OCI-LY1 (cell line): ENCODE measurements around the gene PJVK.

Experiments used
- H2AFZ ChIP-seq: fragments of 200-600 bp; sonication (generic), shearing (Covaris generic); 2 replicates; pipeline ENCODE4 v1.6.0; 2014; ENCODE audit warnings: antibody characterized with exemption, mild to moderate bottlenecking, low read length
- H3F3A ChIP-seq: fragments of 200-600 bp; sonication (generic), shearing (Covaris generic); 2 replicates; pipeline ENCODE4 v1.6.0; 2014; ENCODE audit warnings: mild to moderate bottlenecking, antibody characterized with exemption, low read length, moderate library complexity; ENCODE audit not compliant: insufficient read depth
- H3K27ac ChIP-seq: fragments of 200-600 bp; sonication (generic); 2 replicates; pipeline ENCODE4 v1.5.1; 2014; ENCODE audit warnings: low read length, mixed run types, mild to moderate bottlenecking, low read depth; ENCODE audit not compliant: poor library complexity, severe bottlenecking
- H3K27me3 ChIP-seq: fragments of 200-600 bp; sonication (generic); 2 replicates; pipeline ENCODE4 v1.6.0; 2014; ENCODE audit warnings: antibody characterized with exemption, mild to moderate bottlenecking, low read length, moderate library complexity; ENCODE audit not compliant: insufficient read depth
- H3K36me3 ChIP-seq: fragments of 200-600 bp; sonication (generic); 2 replicates; pipeline ENCODE4 v1.6.1; 2014; ENCODE audit warnings: mild to moderate bottlenecking, antibody characterized with exemption, low read length, moderate library complexity, mixed read lengths; ENCODE audit not compliant: insufficient read depth
- H3K4me1 ChIP-seq: fragments of 200-600 bp; sonication (generic); 2 replicates; pipeline ENCODE4 v1.5.1; 2014; ENCODE audit warnings: mild to moderate bottlenecking, low read length, moderate library complexity; ENCODE audit not compliant: insufficient read depth, severe bottlenecking
- H3K4me2 ChIP-seq: fragments of 200-600 bp; sonication (generic), shearing (Covaris generic); 2 replicates; pipeline ENCODE4 v1.6.1; 2014; ENCODE audit warnings: low read length
- H3K4me3 ChIP-seq: fragments of 200-600 bp; sonication (generic); 2 replicates; pipeline ENCODE4 v1.5.1; 2014; ENCODE audit warnings: low read length, low read depth, mild to moderate bottlenecking, mixed read lengths; ENCODE audit not compliant: poor library complexity, severe bottlenecking
- H3K79me2 ChIP-seq: fragments of 200-600 bp; shearing (Covaris generic); 2 replicates; pipeline ENCODE4 v1.6.1; 2016; ENCODE audit warnings: mixed run types, low read length, mixed read lengths; ENCODE audit not compliant: insufficient read depth
- H3K9ac ChIP-seq: fragments of 200-600 bp; sonication (generic), shearing (Covaris generic); 2 replicates; pipeline ENCODE4 v1.6.1; 2014; ENCODE audit warnings: mild to moderate bottlenecking, low read length, mixed read lengths
- H3K9me2 ChIP-seq: fragments of 200-600 bp; sonication (generic), shearing (Covaris generic); 2 replicates; pipeline ENCODE4 v1.6.1; 2014; ENCODE audit warnings: low read depth, mild to moderate bottlenecking, low read length, mixed read lengths
- H3K9me3 ChIP-seq: fragments of 200-600 bp; shearing (Covaris generic); 2 replicates; pipeline ENCODE4 v1.6.1; 2014; ENCODE audit warnings: low read length, mixed read lengths
- H4K20me1 ChIP-seq: fragments of 200-600 bp; sonication (generic), shearing (Covaris generic); 2 replicates; pipeline ENCODE4 v1.6.0; 2016; ENCODE audit warnings: mild to moderate bottlenecking, low read length; ENCODE audit not compliant: insufficient read depth
- CTCF ChIP-seq: fragments of 200-600 bp; sonication (generic), shearing (Covaris generic); IDR thresholded peaks from 2 replicates; pipeline ENCODE4 v1.5.1; 2017; ENCODE audit warnings: mild to moderate bottlenecking, antibody characterized with exemption, low read length, moderate library complexity, mixed read lengths
- EZH2 ChIP-seq: fragments of 200-600 bp; sonication (generic), shearing (Covaris generic); IDR thresholded peaks from 2 replicates; pipeline ENCODE4 v1.8.0; 2017; ENCODE audit warnings: borderline replicate concordance, mixed run types, mild to moderate bottlenecking, antibody characterized with exemption, low read length, moderate library complexity, mixed read lengths

The PJVK gene

DNA sequence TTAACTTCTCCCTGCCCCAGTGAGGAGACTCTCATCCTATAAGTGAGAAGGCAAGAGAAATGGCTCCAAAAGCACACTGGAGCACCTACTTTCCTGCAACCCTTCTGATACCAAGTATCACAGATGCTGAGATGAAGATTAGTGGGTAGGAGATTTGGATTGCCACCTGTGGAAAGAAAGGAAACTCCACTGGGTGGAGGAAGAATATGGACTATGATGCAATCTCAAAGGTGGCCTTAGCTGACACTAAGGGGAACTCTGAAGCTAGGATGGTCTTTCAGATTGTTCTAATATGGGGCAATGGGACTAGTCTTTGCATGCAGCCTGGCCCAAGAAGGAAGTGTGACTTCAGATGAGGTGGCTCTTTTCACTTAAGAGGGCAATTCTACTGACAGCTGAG is 21.8 kb upstream of the PJVK start:
- no peak overlapping the region for H3K9ac ChIP-seq
- no peak overlapping the region for H3K4me2 ChIP-seq
- H3K36me3 ChIP-seq: peaks cover 78% of the 10 kb centered on the region
- H2AFZ ChIP-seq: no peak overlapping the region
- H3K27ac ChIP-seq: no peak overlapping the region
- H3F3A ChIP-seq: no peaks in the 10 kb centered on the region
- no peak overlapping the region for H3K4me3 ChIP-seq
- H4K20me1 ChIP-seq: no peaks in the 10 kb centered on the region
- TF ChIP-seq EZH2 (no peak), CTCF (no peak)
- H3K9me2 ChIP-seq: no peaks in the 10 kb centered on the region
- no peaks in the 10 kb centered on the region for H3K79me2 ChIP-seq
- H3K27me3 ChIP-seq: no peaks in the 10 kb centered on the region
- no peaks in the 10 kb centered on the region for H3K4me1 ChIP-seq
- peaks cover 7% of the 10 kb centered on the region; the same call in 1 of the 2 replicates for H3K9me3 ChIP-seq

- peaks cover 94% of the 10 kb centered on the region for H3K36me3 ChIP-seq
- no peak for TF ChIP-seq EZH2
- TF ChIP-seq CTCF: no peak
These were observed 14.5 kb upstream of the PJVK start for GRCh38 chr2:178436662-178437061.

DNA sequence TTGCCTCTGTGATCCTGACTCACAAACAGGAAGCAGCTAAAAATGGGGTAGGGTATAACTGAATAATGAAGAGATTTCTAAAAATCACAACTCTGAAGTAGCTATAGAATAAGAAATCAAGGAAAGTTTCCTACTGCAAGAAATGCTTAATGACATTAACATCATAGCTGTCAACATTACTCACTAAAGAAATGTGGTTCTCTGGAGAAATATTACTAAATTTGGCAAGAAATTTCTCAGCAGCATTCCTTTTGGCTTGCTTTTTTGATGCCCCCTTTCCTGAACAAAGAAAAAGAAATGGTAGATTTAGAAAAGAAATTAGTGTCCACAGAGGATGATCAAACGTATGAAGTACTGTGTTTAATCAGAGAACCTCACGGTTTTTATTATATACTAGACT is 9.8 kb upstream of the PJVK start:
- no peak for TF ChIP-seq EZH2
- Histone ChIP-seq H3K27ac (no peak overlapping the region), H3K4me3 (no peak overlapping the region), H3K27me3 (no peaks in the 10 kb centered on the region), H3K9me2 (no peaks in the 10 kb centered on the region), H2AFZ (no peak overlapping the region), H3K79me2 (no peaks in the 10 kb centered on the region), H4K20me1 (no peaks in the 10 kb centered on the region), H3K4me2 (no peak overlapping the region), H3K4me1 (no peaks in the 10 kb centered on the region), H3K9ac (no peak overlapping the region), H3K9me3 (no peaks in the 10 kb centered on the region), H3K36me3 (peaks cover 93% of the 10 kb centered on the region), H3F3A (no peaks in the 10 kb centered on the region)

More at GRCh38 chr2:178436662-178437061, 14.5 kb upstream of the PJVK start:
- H3K9me3 ChIP-seq: no peaks in the 10 kb centered on the region
- H3K27ac ChIP-seq: no peak overlapping the region
- H2AFZ ChIP-seq: no peak overlapping the region
- no peaks in the 10 kb centered on the region for H3K27me3 ChIP-seq
- no peaks in the 10 kb centered on the region for H3K79me2 ChIP-seq
- no peak overlapping the region for H3K4me2 ChIP-seq
- no peaks in the 10 kb centered on the region for H4K20me1 ChIP-seq
- no peaks in the 10 kb centered on the region for H3K9me2 ChIP-seq
- H3K4me3 ChIP-seq: no peak overlapping the region
- no peak overlapping the region for H3K9ac ChIP-seq
- no peaks in the 10 kb centered on the region for H3F3A ChIP-seq
- H3K4me1 ChIP-seq: no peaks in the 10 kb centered on the region

GRCh38 chr2:178448968-178449661 is 2.1 kb upstream of the PJVK start:
- Histone ChIP-seq H3K9ac (peak overlapping the region; percentile 76), H3K9me3 (no peaks in the 10 kb centered on the region), H4K20me1 (no peaks in the 10 kb centered on the region), H3K27ac (peak overlapping the region; percentile 81), H2AFZ (no peak overlapping the region), H3K36me3 (peaks cover 42% of the 10 kb centered on the region), H3K9me2 (no peaks in the 10 kb centered on the region), H3K79me2 (peaks cover 11% of the 10 kb centered on the region), H3K4me2 (peak overlapping the region; percentile 75), H3F3A (no peaks in the 10 kb centered on the region), H3K4me3 (peak overlapping the region; percentile 63), H3K27me3 (no peaks in the 10 kb centered on the region), H3K4me1 (peaks cover 34% of the 10 kb centered on the region)
- TF ChIP-seq CTCF: no peak
- TF ChIP-seq EZH2: no peak
